Hematopoietic multipotent progenitor cell treated with erythropoietin and hydrocortisone succinate and interleukin-3 and kit ligand, for 8 days (in vitro differentiated cells): ENCODE data around the gene PVR.
A peak's percentile ranks its signal among the peaks of the same experiment; 100 is the strongest.
"Not testable (repeated sequence)": the region's sequence is repeated elsewhere in the genome, so short reads cannot be mapped to it uniquely, and the experiment has no call there.

ENCODE experiments used
- DNase-seq: peaks from one replicate; pipeline ENCODE4 v3.0.0-alpha.2; 2015

The PVR gene

GRCh38 chr19:44648631-44649251 lies 5.0 kb downstream of the PVR start:
- no peak for DNase-seq

GRCh38 chr19:44649578-44650145 lies 6.0 kb downstream of the PVR start:
- DNase-seq = no peak

- DNase-seq = no peak
These were observed 9.6 kb downstream of the PVR start for GRCh38 chr19:44653343-44653742.

GRCh38 chr19:44653977-44654774 lies 10.5 kb downstream of the PVR start:
- DNase-seq = peak; percentile 65

- DNase-seq = peak; percentile 68
These were observed 13.7 kb downstream of the PVR start for GRCh38 chr19:44657211-44657921.

- DNase-seq = no peak
These were observed 14.5 kb downstream of the PVR start for GRCh38 chr19:44658069-44658733.

- no peak for DNase-seq
These were observed 16.4 kb downstream of the PVR start for GRCh38 chr19:44660081-44660480.

- no peak for DNase-seq
These were observed 17.5 kb downstream of the PVR start for GRCh38 chr19:44661205-44661604.

GRCh38 chr19:44661904-44662303 lies 18.2 kb downstream of the PVR start:
- no peak for DNase-seq

GRCh38 chr19:44662691-44663385 lies 19.1 kb downstream of the PVR start:
- DNase-seq = no peak

GRCh38 chr19:44663996-44664395 lies 20.3 kb downstream of the PVR start:
- DNase-seq = no peak

GRCh38 chr19:44664976-44665375 lies 21.3 kb downstream of the PVR start:
- no peak for DNase-seq

GRCh38 chr19:44666852-44667556 lies 23.3 kb downstream of the PVR start:
- DNase-seq = peak; percentile 31

- DNase-seq = no peak
These were observed 25.5 kb downstream of the PVR start for GRCh38 chr19:44668985-44669764.

GRCh38 chr19:44670027-44670426 lies 26.3 kb downstream of the PVR start:
- DNase-seq = not testable (repeated sequence)

GRCh38 chr19:44671400-44671799 lies 27.7 kb downstream of the PVR start, which contains the start of gene CEACAM19:
Gene CEACAM19, plus strand, starts transcription at chr19:44671482. Its CDS starts 450 bp downstream, at chr19:44671932.
- DNase-seq = no peak

GRCh38 chr19:44672226-44672625 lies 28.5 kb downstream of the PVR start:
- DNase-seq = no peak

GRCh38 chr19:44673510-44673909 lies 29.8 kb downstream of the PVR start:
- DNase-seq = no peak

- no peak for DNase-seq
These were observed 31.8 kb downstream of the PVR start for GRCh38 chr19:44675521-44675920.

GRCh38 chr19:44677019-44677811 lies 33.5 kb downstream of the PVR start:
- DNase-seq = peak; percentile 20
